Mesothelial cell of epicardium (in vitro differentiated cells): ENCODE measurements around the gene FRYL. TPM values are rescaled to one million over a fixed set of nuclear protein-coding genes. Genes with fewer than 3 reads are reported as not detected.
"Not testable (repeated sequence)": the region's sequence is repeated elsewhere in the genome, so short reads cannot be mapped to it uniquely, and the experiment has no call there.

Experiments
- DNase-seq, 2 experiments: peaks; one replicate each; pipeline ENCODE4 v3.0.0; 2021; ENCODE audit warnings: low spot score in 2 of 2; ENCODE audit not compliant: unreplicated experiment in 2 of 2
- H3K27ac Mint-ChIP-seq: 2 replicates; pipeline ENCODE4 v1.8.0; 2021; ENCODE audit warnings: mixed read lengths
- H3K27me3 Mint-ChIP-seq: 2 replicates; pipeline ENCODE4 v1.8.0; 2021; ENCODE audit warnings: low read depth, mixed read lengths
- H3K36me3 Mint-ChIP-seq: 2 replicates; pipeline ENCODE4 v1.8.0; 2021; ENCODE audit warnings: mixed read lengths
- H3K4me1 Mint-ChIP-seq: 2 replicates; pipeline ENCODE4 v1.8.0; 2021; ENCODE audit warnings: mixed read lengths
- H3K4me3 Mint-ChIP-seq: 2 replicates; pipeline ENCODE4 v1.8.0; 2021; ENCODE audit warnings: mild to moderate bottlenecking, moderate library complexity, mixed read lengths
- H3K9me3 Mint-ChIP-seq: 2 replicates; pipeline ENCODE4 v1.8.0; 2021; ENCODE audit warnings: mixed read lengths
- CTCF ChIP-seq: fragments of 200-600 bp; sonication (generic); IDR thresholded peaks from one replicate; pipeline ENCODE4 v1.5.0; 2021; ENCODE audit warnings: antibody characterized with exemption; ENCODE audit not compliant: unreplicated experiment
- total RNA-seq: library from RNA; stranded (reverse); gene quantifications from 3 replicates; pipeline ENCODE4 v1.2.1, GENCODE V29; 2021

Gene FRYL
- total RNA-seq, 1 donor from 2014 or later = 57.0 TPM

DNA sequence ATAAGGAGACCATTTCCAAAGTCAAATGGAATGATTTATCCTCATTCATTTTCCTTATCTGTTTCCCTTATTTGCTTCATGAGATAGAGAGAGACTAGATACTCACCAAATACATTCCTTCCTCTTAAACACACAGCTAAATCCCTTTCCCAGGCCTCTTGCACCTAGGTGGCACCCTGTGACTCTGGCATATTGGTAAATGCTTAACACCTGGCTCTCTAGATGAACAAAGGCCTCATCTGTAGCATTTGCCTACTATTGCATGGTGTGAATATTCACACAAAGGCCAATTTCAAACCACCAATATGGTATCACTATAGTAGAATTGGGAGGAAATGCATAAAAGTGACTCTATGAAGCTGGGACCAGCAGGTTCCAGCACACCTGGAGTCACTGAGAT lies 319.1 kb downstream of the FRYL start:
- no peak for TF ChIP-seq CTCF
- peaks cover 21% of the 10 kb centered on the region for H3K9me3 Mint-ChIP-seq
- no peak overlapping the region for H3K27ac Mint-ChIP-seq
- H3K4me1 Mint-ChIP-seq = peaks cover 33% of the 10 kb centered on the region
- peaks cover 2% of the 10 kb centered on the region for H3K27me3 Mint-ChIP-seq
- H3K4me3 Mint-ChIP-seq = no peak overlapping the region
- DNase-seq = no peak
- peaks cover 4% of the 10 kb centered on the region for H3K36me3 Mint-ChIP-seq

DNA sequence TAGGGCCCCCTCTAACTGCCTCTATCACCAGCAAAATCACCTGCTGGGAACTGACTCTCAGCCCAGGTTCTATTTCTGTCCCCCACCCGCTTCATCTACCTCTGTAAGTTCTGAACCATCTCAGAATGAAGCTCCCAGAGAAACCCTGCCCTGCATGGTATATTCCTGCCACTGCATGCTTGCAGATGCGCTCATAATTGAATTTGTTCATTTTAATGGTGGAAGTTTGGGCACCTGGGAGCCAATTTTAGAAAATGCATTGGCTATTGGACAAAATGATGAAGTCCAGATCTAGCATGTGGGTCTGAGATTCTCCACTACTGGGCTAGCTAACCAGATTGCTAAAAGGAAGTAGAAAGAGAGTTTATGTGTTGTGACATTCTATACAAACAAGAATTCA lies 325.5 kb downstream of the FRYL start:
- peaks cover 2% of the 10 kb centered on the region for H3K27me3 Mint-ChIP-seq
- no peak for TF ChIP-seq CTCF
- H3K36me3 Mint-ChIP-seq = peaks cover 4% of the 10 kb centered on the region
- no peaks in the 10 kb centered on the region for H3K4me1 Mint-ChIP-seq
- no peak for DNase-seq
- no peak overlapping the region for H3K27ac Mint-ChIP-seq
- H3K9me3 Mint-ChIP-seq = peaks cover 23% of the 10 kb centered on the region
- no peak overlapping the region for H3K4me3 Mint-ChIP-seq

DNA sequence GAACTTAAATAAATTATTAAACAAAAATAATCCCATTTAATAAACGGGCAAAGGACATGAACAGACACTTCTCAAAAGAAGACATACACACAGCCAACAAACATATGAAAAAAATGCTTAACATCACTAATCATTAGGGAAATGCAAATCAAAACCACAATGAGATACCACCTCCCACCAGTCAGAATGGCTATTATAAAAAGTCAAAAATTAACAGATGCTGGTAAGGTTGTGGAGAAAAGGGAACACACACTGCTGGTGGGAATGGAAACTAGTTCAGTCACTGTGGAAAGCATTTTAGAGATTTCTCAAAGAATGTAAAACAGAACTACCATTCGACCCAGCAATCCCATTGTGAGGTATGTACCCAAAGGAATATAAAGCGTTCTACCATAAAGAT lies 328.4 kb downstream of the FRYL start:
- not testable (repeated sequence) for H3K27me3 Mint-ChIP-seq, H3K4me1 Mint-ChIP-seq, H3K36me3 Mint-ChIP-seq, H3K27ac Mint-ChIP-seq, DNase-seq, H3K4me3 Mint-ChIP-seq
- H3K9me3 Mint-ChIP-seq = peaks cover 15% of the 10 kb centered on the region

DNA sequence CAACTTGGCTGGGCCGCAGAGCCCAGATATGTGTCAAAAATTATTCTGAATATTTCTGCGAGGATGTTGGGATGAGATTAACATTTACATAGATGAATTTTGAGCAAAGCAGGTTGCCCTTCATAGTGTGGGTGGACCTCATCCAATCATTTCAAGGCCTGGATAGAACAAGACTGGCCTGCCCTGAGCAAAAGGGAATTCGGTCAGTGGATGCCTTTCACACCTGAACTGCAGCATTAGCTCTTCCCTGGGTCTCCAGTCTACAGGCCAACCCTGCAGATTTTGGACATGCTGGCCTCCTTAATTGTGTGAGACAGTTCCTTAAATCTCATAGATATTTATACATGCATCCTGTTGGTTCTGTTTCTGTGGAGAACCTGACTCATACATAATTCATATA lies 329.3 kb downstream of the FRYL start:
- Mint-ChIP-seq H3K4me3 (no peak overlapping the region), H3K27me3 (no peaks in the 10 kb centered on the region), H3K27ac (no peak overlapping the region), H3K36me3 (no peaks in the 10 kb centered on the region), H3K4me1 (no peaks in the 10 kb centered on the region), H3K9me3 (peaks cover 9% of the 10 kb centered on the region)
- no peak for DNase-seq
- TF ChIP-seq CTCF = no peak

DNA sequence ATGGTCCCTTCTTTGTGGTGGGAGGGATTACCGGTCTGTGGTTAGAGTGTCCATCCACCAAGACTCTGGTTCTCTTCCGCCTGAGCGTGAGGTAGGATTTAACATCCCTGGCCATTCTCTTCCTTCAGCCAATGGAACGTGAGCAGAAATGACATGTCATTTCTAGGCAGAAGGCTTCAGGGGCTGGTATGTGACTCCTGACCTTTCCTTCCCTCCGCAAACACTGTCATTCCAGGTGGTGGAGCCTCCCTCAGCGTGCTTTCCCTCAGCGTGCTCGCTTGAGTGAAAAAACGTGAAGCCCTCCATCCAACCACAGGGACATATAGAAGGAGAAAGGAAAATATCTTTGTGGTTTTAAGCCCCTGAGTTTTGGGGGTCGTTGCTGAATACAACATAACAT lies 330.9 kb downstream of the FRYL start:
- Mint-ChIP-seq H3K4me1 (no peaks in the 10 kb centered on the region), H3K27me3 (no peaks in the 10 kb centered on the region), H3K4me3 (no peak overlapping the region), H3K36me3 (no peaks in the 10 kb centered on the region), H3K27ac (no peak overlapping the region), H3K9me3 (peaks cover 7% of the 10 kb centered on the region)
- no peak for TF ChIP-seq CTCF
- DNase-seq = no peak

Other genes with a start within 250 kb of the FRYL start
- gene OCIAD1, start 50.8 kb upstream of the FRYL start, total RNA-seq = 143 to 149 TPM (median 146 TPM) in 3 replicates
- 72.4 to 76.0 TPM (median 73.1 TPM) in 3 replicates for gene OCIAD2, start 126.5 kb upstream of the FRYL start, total RNA-seq
- gene CWH43, start 206.0 kb upstream of the FRYL start, total RNA-seq = not detected in 3 replicates